NT2/D1 (cell line): Measurements from ENCODE around the gene AK2.

Experiments
- DNase-seq: peaks from one replicate; pipeline ENCODE4 v3.0.0-alpha.2; 2011; ENCODE audit warnings: low read depth, low spot score
- H3K27me3 ChIP-seq: 2 replicates; pipeline ENCODE4 v1.6.0; 2011; ENCODE audit warnings: mild to moderate bottlenecking; ENCODE audit not compliant: insufficient read length, insufficient read depth
- H3K36me3 ChIP-seq: 2 replicates; pipeline ENCODE4 v1.6.1; 2011; ENCODE audit warnings: mild to moderate bottlenecking, low read length, mixed read lengths; ENCODE audit not compliant: insufficient read depth, insufficient read length
- H3K4me1 ChIP-seq: 2 replicates; pipeline ENCODE4 v1.5.1; 2011; ENCODE audit not compliant: insufficient read depth, insufficient read length
- H3K4me3 ChIP-seq: 2 replicates; pipeline ENCODE4 v1.5.1; 2011; ENCODE audit warnings: low read depth; ENCODE audit not compliant: insufficient read length
- H3K9ac ChIP-seq: 2 replicates; pipeline ENCODE4 v1.6.0; 2011; ENCODE audit warnings: low read depth; ENCODE audit not compliant: insufficient read length
- H3K9me3 ChIP-seq: 2 replicates; pipeline ENCODE4 v1.5.1; 2011; ENCODE audit warnings: mild to moderate bottlenecking, low read length; ENCODE audit not compliant: insufficient read depth
- SUZ12 ChIP-seq: IDR thresholded peaks from 2 replicates; pipeline ENCODE4 v1.6.1; 2011; ENCODE audit not compliant: insufficient read length, insufficient read depth; ENCODE audit errors: extremely low read depth
- YY1 ChIP-seq: IDR thresholded peaks from 2 replicates; pipeline ENCODE4 v1.6.1; 2011; ENCODE audit not compliant: insufficient read length, insufficient read depth
- ZNF274 ChIP-seq: IDR thresholded peaks from 2 replicates; pipeline ENCODE4 v1.6.1; 2011; ENCODE audit warnings: mild to moderate bottlenecking, low read depth, low read length

Gene AK2

DNA sequence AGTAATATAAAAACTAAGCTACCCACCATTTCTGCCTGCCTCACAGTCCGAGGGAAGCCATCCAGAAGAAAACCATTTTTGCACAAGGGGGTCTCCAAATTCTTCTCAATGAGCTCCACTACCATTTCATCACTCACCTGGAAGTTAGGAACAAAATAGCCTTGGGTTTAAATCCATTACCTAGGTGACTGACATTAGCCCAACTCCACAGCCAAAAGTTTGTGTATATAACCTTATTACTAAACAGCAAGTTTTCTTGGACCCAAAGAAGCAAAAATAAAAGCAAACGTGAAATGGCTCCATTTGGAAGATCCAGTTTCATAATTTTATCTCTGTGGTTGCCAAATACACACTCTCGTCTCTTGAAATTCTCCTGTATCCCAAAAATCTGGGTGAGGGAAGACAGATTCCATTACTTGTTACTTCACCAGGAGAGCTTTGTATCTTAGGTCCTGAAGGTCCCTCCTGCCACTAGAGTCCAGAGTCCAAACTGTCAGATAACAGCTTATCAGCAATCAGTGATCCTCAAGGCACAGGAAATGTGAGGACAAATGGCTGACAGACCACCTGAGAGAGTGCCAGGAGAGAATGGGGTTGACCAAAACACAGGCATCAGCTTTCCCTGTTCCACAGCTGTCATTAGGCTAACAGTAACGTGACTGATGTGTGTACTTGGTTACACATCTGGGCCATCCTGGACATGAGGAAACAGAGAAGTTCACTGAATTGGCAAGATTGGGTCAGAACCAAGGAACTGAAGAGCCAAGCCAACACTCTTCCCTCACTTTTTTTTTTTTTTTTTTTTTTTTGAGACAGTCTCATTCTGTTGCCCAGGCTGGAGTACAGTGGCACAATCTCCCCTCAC, 14.9 kb downstream of the AK2 start:
- H3K9ac ChIP-seq, result no peak overlapping the region
- no peak for TF ChIP-seq SUZ12
- no peak for TF ChIP-seq YY1
- no peak for TF ChIP-seq ZNF274
- no peaks in the 10 kb centered on the region for H3K9me3 ChIP-seq
- no peak overlapping the region for H3K4me3 ChIP-seq
- no peaks in the 10 kb centered on the region for H3K27me3 ChIP-seq
- no peak for DNase-seq
- H3K4me1 ChIP-seq, result no peaks in the 10 kb centered on the region
- H3K36me3 ChIP-seq, result peaks cover 78% of the 10 kb centered on the region

GRCh38 chr1:33018112-33018511, 18.6 kb downstream of the AK2 start:
- H3K9me3 ChIP-seq, result no peaks in the 10 kb centered on the region
- no peak overlapping the region for H3K9ac ChIP-seq
- H3K27me3 ChIP-seq, result no peaks in the 10 kb centered on the region
- H3K4me1 ChIP-seq, result no peaks in the 10 kb centered on the region
- TF ChIP-seq ZNF274, result no peak
- TF ChIP-seq SUZ12, result no peak
- no peak for TF ChIP-seq YY1
- DNase-seq, result no peak
- H3K4me3 ChIP-seq, result no peak overlapping the region
- peaks cover 86% of the 10 kb centered on the region for H3K36me3 ChIP-seq

DNA sequence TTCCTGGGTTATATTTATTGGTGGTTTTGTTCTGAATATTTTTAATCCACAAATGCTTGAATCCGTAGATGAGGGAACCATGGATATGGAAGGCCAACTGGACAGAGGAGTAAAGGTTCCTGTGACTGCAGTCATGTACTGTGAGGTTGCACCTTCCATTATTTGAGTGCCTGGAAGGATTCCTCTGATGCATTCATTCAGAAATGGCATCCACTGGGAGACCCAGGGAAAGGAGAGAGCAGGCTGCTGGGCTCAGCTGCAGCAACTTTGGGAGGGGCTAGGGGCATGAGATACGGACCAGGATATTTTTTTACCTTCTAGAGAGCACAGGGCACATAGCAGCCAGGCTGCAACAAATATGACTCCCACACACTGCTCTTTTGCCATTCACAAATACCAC, 19.5 kb downstream of the AK2 start:
- no peak overlapping the region for H3K4me3 ChIP-seq
- H3K9ac ChIP-seq, result no peak overlapping the region
- no peaks in the 10 kb centered on the region for H3K4me1 ChIP-seq
- DNase-seq, result no peak
- no peaks in the 10 kb centered on the region for H3K27me3 ChIP-seq
- peaks cover 86% of the 10 kb centered on the region for H3K36me3 ChIP-seq
- no peak for TF ChIP-seq ZNF274
- no peak for TF ChIP-seq YY1
- TF ChIP-seq SUZ12, result no peak
- no peaks in the 10 kb centered on the region for H3K9me3 ChIP-seq

GRCh38 chr1:33015216-33015615, 21.5 kb downstream of the AK2 start:
- Histone ChIP-seq H3K9ac (no peak overlapping the region), H3K9me3 (no peaks in the 10 kb centered on the region), H3K36me3 (peaks cover 84% of the 10 kb centered on the region), H3K27me3 (no peaks in the 10 kb centered on the region), H3K4me3 (no peak overlapping the region), H3K4me1 (no peaks in the 10 kb centered on the region)
- no peak for TF ChIP-seq SUZ12
- TF ChIP-seq ZNF274, result no peak
- no peak for TF ChIP-seq YY1
- DNase-seq, result no peak

- Histone ChIP-seq H3K4me1 (no peaks in the 10 kb centered on the region), H3K27me3 (no peaks in the 10 kb centered on the region), H3K36me3 (peaks cover 79% of the 10 kb centered on the region), H3K4me3 (no peak overlapping the region), H3K9ac (no peak overlapping the region), H3K9me3 (no peaks in the 10 kb centered on the region)
- DNase-seq, result no peak
- no peak for TF ChIP-seq YY1
- TF ChIP-seq ZNF274, result no peak
- no peak for TF ChIP-seq SUZ12
These were observed 22.1 kb downstream of the AK2 start for GRCh38 chr1:33014464-33015163.

DNA sequence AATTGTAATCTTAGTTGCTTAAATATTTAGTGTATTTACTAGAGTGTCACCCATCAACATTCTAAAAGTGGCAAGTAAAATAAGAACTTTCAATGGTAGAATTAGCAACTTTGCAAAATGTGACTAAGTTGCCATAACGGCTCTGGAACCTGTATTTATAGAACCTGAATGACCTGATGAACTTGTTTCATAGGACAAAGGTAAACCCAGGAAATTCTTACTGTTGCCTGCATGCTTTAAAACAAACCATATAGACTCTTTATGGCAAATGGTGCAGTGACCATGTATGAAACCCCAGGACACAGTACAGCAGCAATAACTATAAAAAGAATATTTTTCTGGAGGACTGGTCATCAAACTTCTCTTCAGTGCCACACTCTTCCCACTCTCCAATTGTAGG, 22.9 kb downstream of the AK2 start:
- Histone ChIP-seq H3K9ac (no peak overlapping the region), H3K9me3 (no peaks in the 10 kb centered on the region), H3K27me3 (no peaks in the 10 kb centered on the region), H3K4me1 (peaks cover 4% of the 10 kb centered on the region), H3K4me3 (no peak overlapping the region), H3K36me3 (peaks cover 78% of the 10 kb centered on the region)
- TF ChIP-seq YY1, result no peak
- no peak for TF ChIP-seq ZNF274
- TF ChIP-seq SUZ12, result no peak
- no peak for DNase-seq

- H3K9me3 ChIP-seq, result no peaks in the 10 kb centered on the region
- DNase-seq, result no peak
- TF ChIP-seq ZNF274 (no peak), YY1 (no peak), SUZ12 (no peak)
- peaks cover 78% of the 10 kb centered on the region for H3K36me3 ChIP-seq
- no peak overlapping the region for H3K4me3 ChIP-seq
- H3K27me3 ChIP-seq, result no peaks in the 10 kb centered on the region
- H3K4me1 ChIP-seq, result peaks cover 8% of the 10 kb centered on the region
- no peak overlapping the region for H3K9ac ChIP-seq
These were observed 24.5 kb downstream of the AK2 start for GRCh38 chr1:33012165-33012564.
